ENCODE results near the gene KHSRP.

GRCh38 chr19:6373813-6374108, 50.9 kb downstream of the KHSRP start:
- no peak for TF ChIP-seq CTCF (conservative IDR thresholded peaks at IDR 0.05)
- no peak for TF ChIP-seq EZH2 (IDR thresholded peaks at IDR 0.05; ENCODE audit: low read depth)
